H9 (cell line): Measurements from ENCODE around the gene ZNF644. TPM values are rescaled to one million over a fixed set of nuclear protein-coding genes. Genes with fewer than 3 reads are reported as not detected.
A peak's percentile ranks its signal among the peaks of the same experiment; 100 is the strongest.

Experiments
- DNase-seq: peaks from one replicate; pipeline ENCODE4 v3.0.0-alpha.2; 2017
- H2AFZ ChIP-seq: one replicate; pipeline ENCODE4 v1.6.1; 2013; ENCODE audit warnings: mild to moderate bottlenecking, low read length, control low read depth, moderate library complexity
- H2AK5ac ChIP-seq: 2 replicates; pipeline ENCODE4 v1.6.1; 2013; ENCODE audit warnings: low read length, control low read depth, mixed read lengths; ENCODE audit not compliant: insufficient read length
- H2BK120ac ChIP-seq: one replicate; pipeline ENCODE4 v1.6.1; 2013; ENCODE audit warnings: low read depth, mild to moderate bottlenecking, low read length, control low read depth, inconsistent platforms; ENCODE audit not compliant: poor library complexity, severe bottlenecking
- H2BK12ac ChIP-seq: 2 replicates; pipeline ENCODE4 v1.6.1; 2013; ENCODE audit warnings: low read length, control low read depth, mixed read lengths, low read depth; ENCODE audit not compliant: insufficient read length
- H2BK15ac ChIP-seq: 2 replicates; pipeline ENCODE4 v1.6.1; 2013; ENCODE audit warnings: low read depth, low read length, control low read depth
- H2BK20ac ChIP-seq: one replicate; pipeline ENCODE4 v1.6.1; 2013; ENCODE audit warnings: low read depth, mild to moderate bottlenecking, low read length, control low read depth, inconsistent platforms; ENCODE audit not compliant: poor library complexity, severe bottlenecking
- H2BK5ac ChIP-seq: 2 replicates; pipeline ENCODE4 v1.6.1; 2013; ENCODE audit warnings: low read length, control low read depth, mixed read lengths; ENCODE audit not compliant: insufficient read length
- H3K14ac ChIP-seq: 2 replicates; pipeline ENCODE4 v1.6.1; 2013; ENCODE audit warnings: low read length, control low read depth; ENCODE audit not compliant: insufficient read depth
- H3K18ac ChIP-seq: 2 replicates; pipeline ENCODE4 v1.6.1; 2013; ENCODE audit warnings: low read depth, mild to moderate bottlenecking, mixed read lengths, low read length, control low read depth; ENCODE audit not compliant: insufficient read length
- H3K23ac ChIP-seq: 2 replicates; pipeline ENCODE4 v1.6.1; 2013; ENCODE audit warnings: low read length, control low read depth, mixed read lengths, low read depth; ENCODE audit not compliant: insufficient read length
- H3K23me2 ChIP-seq: 2 replicates; pipeline ENCODE4 v1.6.1; 2013; ENCODE audit warnings: low read depth, mild to moderate bottlenecking, mixed read lengths, low read length, control low read depth; ENCODE audit not compliant: insufficient read length, poor library complexity, severe bottlenecking
- H3K27ac ChIP-seq: 2 replicates; pipeline ENCODE4 v1.5.1; 2013; ENCODE audit warnings: low read length, control low read depth, mixed read lengths, low read depth; ENCODE audit not compliant: insufficient read length
- H3K27me3 ChIP-seq: 2 replicates; pipeline ENCODE4 v1.6.1; 2013; ENCODE audit warnings: low read length, control low read depth, inconsistent platforms; ENCODE audit not compliant: insufficient read depth
- H3K4ac ChIP-seq: 2 replicates; pipeline ENCODE4 v1.6.1; 2013; ENCODE audit warnings: low read depth, mild to moderate bottlenecking, control low read depth, inconsistent platforms, low read length, moderate library complexity
- H3K4me1 ChIP-seq: 2 replicates; pipeline ENCODE4 v1.6.1; 2013; ENCODE audit warnings: low read length, control low read depth, inconsistent platforms; ENCODE audit not compliant: insufficient read depth
- H3K4me2 ChIP-seq: 2 replicates; pipeline ENCODE4 v1.6.1; 2013; ENCODE audit warnings: low read length, control low read depth, mixed read lengths; ENCODE audit not compliant: insufficient read length, insufficient read depth
- H3K56ac ChIP-seq: 2 replicates; pipeline ENCODE4 v1.6.1; 2013; ENCODE audit warnings: low read depth, mild to moderate bottlenecking, mixed read lengths, low read length, control low read depth; ENCODE audit not compliant: insufficient read length
- H3K79me1 ChIP-seq: 2 replicates; pipeline ENCODE4 v1.6.1; 2013; ENCODE audit warnings: low read depth, mild to moderate bottlenecking, moderate library complexity, low read length, control low read depth, inconsistent platforms; ENCODE audit not compliant: insufficient read depth, poor library complexity, severe bottlenecking
- H3K79me2 ChIP-seq: 2 replicates; pipeline ENCODE4 v1.6.1; 2013; ENCODE audit warnings: low read length, control low read depth, inconsistent platforms; ENCODE audit not compliant: insufficient read depth
- H3K9ac ChIP-seq: 2 replicates; pipeline ENCODE4 v1.6.1; 2013; ENCODE audit warnings: low read length, control low read depth, mixed read lengths; ENCODE audit not compliant: insufficient read length; ENCODE audit errors: extremely low read depth
- H3K9me3 ChIP-seq: one replicate; pipeline ENCODE4 v1.6.1; 2013; ENCODE audit warnings: low read depth, low read length, inconsistent platforms; ENCODE audit not compliant: control insufficient read depth
- H3T11ph ChIP-seq: one replicate; pipeline ENCODE4 v1.6.1; 2013; ENCODE audit warnings: mild to moderate bottlenecking, low read length, control low read depth, inconsistent platforms
- H4K20me1 ChIP-seq: one replicate; pipeline ENCODE4 v1.6.1; 2013; ENCODE audit not compliant: control insufficient read depth, insufficient read length, insufficient read depth
- H4K5ac ChIP-seq: 2 replicates; pipeline ENCODE4 v1.6.1; 2013; ENCODE audit warnings: low read depth, mild to moderate bottlenecking, mixed read lengths, low read length, control low read depth; ENCODE audit not compliant: insufficient read length
- H4K8ac ChIP-seq: replicated peaks from 2 replicates; pipeline ENCODE4 v1.6.1; 2013; ENCODE audit warnings: low read length, control low read depth, mixed read lengths, low read depth; ENCODE audit not compliant: insufficient read length
- H4K91ac ChIP-seq: 2 replicates; pipeline ENCODE4 v1.6.1; 2013; ENCODE audit warnings: low read depth, mild to moderate bottlenecking, moderate library complexity, mixed read lengths, low read length, control low read depth; ENCODE audit not compliant: insufficient read length
- H3K27ac Mint-ChIP-seq, 3 experiments: 2 replicates in 2 of 3; 3 replicates in 1 of 3; pipeline ENCODE4 v1.8.0; 2020 to 2021; ENCODE audit warnings: mixed read lengths in 3 of 3, mild to moderate bottlenecking in 1 of 3, moderate library complexity in 1 of 3
- H3K27me3 Mint-ChIP-seq: 2 replicates; pipeline ENCODE4 v1.8.0; 2021; ENCODE audit warnings: low read depth, mild to moderate bottlenecking, moderate library complexity, mixed read lengths
- H3K36me3 Mint-ChIP-seq, 3 experiments: 2 replicates in 2 of 3; 3 replicates in 1 of 3; pipeline ENCODE4 v1.8.0; 2020 to 2021; ENCODE audit warnings: low read depth in 3 of 3, mixed read lengths in 3 of 3; ENCODE audit not compliant: insufficient read depth in 1 of 3
- H3K4me1 Mint-ChIP-seq, 2 experiments: 2 replicates each; pipeline ENCODE4 v1.8.0; 2020; ENCODE audit warnings: mixed read lengths in 2 of 2
- H3K4me3 Mint-ChIP-seq, 2 experiments: 2 replicates in 1 of 2; 3 replicates in 1 of 2; pipeline ENCODE4 v1.8.0; 2020 to 2021; ENCODE audit warnings: mild to moderate bottlenecking in 2 of 2, mixed read lengths in 2 of 2, moderate library complexity in 1 of 2
- H3K9me3 Mint-ChIP-seq, 2 experiments: 2 replicates in 1 of 2; 3 replicates in 1 of 2; pipeline ENCODE4 v1.8.0; 2020; ENCODE audit warnings: mild to moderate bottlenecking in 2 of 2, mixed read lengths in 2 of 2, moderate library complexity in 1 of 2
- WGBS: extraction: QIAGEN DNeasy Blood & Tissue Kit; methylation state at CpG from one replicate; pipeline ENCODE4 v1.1.7; 2013; ENCODE audit warnings: missing lambda C conversion rate, low lambda C conversion rate, mixed read lengths; ENCODE audit not compliant: insufficient read length; ENCODE audit errors: extremely low coverage; 5-methylcytosine and 5-hydroxymethylcytosine counted together
- total RNA-seq: library from RNA; stranded (reverse); gene quantifications from 2 replicates; pipeline ENCODE4 v1.2.1, GENCODE V29; 2021
- TF ChIP-seq, protein P1 (sequence below): fragments of 200-600 bp; sonication (generic); conservative IDR thresholded peaks from 3 replicates; pipeline ENCODE4 v1.8.0; 2021; ENCODE audit warnings: antibody characterized with exemption, mild to moderate bottlenecking

The ZNF644 gene
- total RNA-seq, 1 experiment from 2014 or later: 78.9 TPM

DNA sequence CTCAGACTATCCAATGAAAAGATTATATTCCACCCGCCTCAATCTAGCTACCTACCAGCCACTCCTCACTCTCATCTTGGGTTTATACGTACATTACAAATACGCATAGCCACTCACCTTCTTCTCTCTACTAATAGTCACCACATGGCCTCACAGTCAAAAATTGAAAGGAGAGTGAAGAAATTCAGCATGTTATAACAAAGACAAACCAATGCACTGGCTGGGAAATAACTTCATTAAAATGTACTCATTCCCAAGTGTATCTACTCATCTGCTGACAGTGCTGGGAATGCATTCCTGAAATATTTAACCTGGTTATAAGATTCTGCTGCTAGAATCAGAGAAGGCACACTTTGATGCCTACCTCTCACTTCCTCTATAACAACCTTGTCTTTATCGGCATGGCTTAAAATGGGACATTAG lies 6.5 kb downstream of the ZNF644 start:
- Mint-ChIP-seq H3K27ac (peak overlapping the region; percentile 0 to 66 (median 13); a peak in 3 of 7 replicates), H3K4me1 (peaks cover 65 to 73% of the 10 kb centered on the region in 2 experiments), H3K36me3 (peaks cover 25 to 34% (median 31%) of the 10 kb centered on the region in 3 experiments), H3K4me3 (no peak overlapping the region), H3K27me3 (no peaks in the 10 kb centered on the region), H3K9me3 (peaks cover 9 to 11% of the 10 kb centered on the region in 2 experiments)
- Histone ChIP-seq H4K91ac (no peak overlapping the region), H4K5ac (no peak overlapping the region), H3K79me2 (peaks cover 50% of the 10 kb centered on the region; the same call in 1 of the 2 replicates), H3K56ac (no peak overlapping the region), H3K23me2 (no peaks in the 10 kb centered on the region), H2BK20ac (no peak overlapping the region), H3T11ph (no peak overlapping the region), H2BK15ac (no peak overlapping the region), H2BK5ac (no peak overlapping the region), H3K23ac (no peak overlapping the region), H3K27me3 (no peaks in the 10 kb centered on the region), H2BK120ac (no peak overlapping the region), H3K18ac (no peak overlapping the region), H2AK5ac (no peak overlapping the region), H3K9me3 (no peaks in the 10 kb centered on the region), H3K9ac (no peak overlapping the region), H3K27ac (no peak overlapping the region), H2BK12ac (no peak overlapping the region), H3K4ac (no peak overlapping the region), H4K20me1 (no peaks in the 10 kb centered on the region), H3K79me1 (peaks cover 10% of the 10 kb centered on the region), H3K4me2 (no peak overlapping the region), H3K14ac (no peak overlapping the region), H3K4me1 (peaks cover 12% of the 10 kb centered on the region; the same call in 1 of the 2 replicates), H4K8ac (no peak overlapping the region), H2AFZ (no peak overlapping the region)
- no CpG with 5 or more reads among the region's 4 CpGs for WGBS
- TF ChIP-seq, protein P1, sequence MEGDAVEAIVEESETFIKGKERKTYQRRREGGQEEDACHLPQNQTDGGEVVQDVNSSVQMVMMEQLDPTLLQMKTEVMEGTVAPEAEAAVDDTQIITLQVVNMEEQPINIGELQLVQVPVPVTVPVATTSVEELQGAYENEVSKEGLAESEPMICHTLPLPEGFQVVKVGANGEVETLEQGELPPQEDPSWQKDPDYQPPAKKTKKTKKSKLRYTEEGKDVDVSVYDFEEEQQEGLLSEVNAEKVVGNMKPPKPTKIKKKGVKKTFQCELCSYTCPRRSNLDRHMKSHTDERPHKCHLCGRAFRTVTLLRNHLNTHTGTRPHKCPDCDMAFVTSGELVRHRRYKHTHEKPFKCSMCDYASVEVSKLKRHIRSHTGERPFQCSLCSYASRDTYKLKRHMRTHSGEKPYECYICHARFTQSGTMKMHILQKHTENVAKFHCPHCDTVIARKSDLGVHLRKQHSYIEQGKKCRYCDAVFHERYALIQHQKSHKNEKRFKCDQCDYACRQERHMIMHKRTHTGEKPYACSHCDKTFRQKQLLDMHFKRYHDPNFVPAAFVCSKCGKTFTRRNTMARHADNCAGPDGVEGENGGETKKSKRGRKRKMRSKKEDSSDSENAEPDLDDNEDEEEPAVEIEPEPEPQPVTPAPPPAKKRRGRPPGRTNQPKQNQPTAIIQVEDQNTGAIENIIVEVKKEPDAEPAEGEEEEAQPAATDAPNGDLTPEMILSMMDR: no peak
- DNase-seq: no peak
